DLD1 (cell line): ENCODE results near the gene PPP2R5C.
"Not testable (repeated sequence)": the region's sequence is repeated elsewhere in the genome, so short reads cannot be mapped to it uniquely, and the experiment has no call there.

Source experiments
- in situ Hi-C: cut with HindIII; loops from 2 replicates; pipeline ENCODE4 v1.10.0; 2017; ENCODE audit warnings: low sequenced_read_pairs

The PPP2R5C gene

DNA sequence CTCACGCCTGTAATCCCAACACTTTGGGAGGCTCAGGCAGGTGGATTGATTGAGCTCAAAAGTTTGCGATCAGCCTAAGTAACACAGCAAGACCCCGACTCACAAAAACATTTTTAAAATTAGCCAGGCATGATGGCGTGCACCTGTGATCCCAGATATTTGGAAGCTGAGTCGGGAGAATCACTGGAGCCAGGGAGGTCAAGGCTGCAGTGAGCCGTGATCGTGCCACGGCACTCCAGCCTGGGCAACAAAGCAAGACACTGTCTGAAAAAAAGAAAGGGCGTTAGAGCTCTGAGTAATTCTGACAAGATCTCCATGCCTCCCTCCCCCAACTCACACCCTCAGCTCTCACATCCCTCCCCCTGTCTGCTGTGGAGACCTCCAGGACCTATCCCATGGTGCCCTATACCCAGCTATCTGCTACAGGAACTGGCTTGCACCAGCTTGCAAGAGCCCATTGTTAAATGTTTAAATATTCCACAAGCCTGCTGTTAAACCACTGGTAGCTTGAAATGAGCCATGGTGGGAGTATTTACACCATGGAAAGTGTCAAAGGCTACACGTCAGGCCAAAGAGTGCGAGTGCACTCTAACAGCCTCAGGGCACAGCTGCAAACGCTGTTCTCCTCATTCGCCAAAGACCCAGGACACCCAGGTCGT lies 35.1 kb upstream of the PPP2R5C start:
- in situ Hi-C loops = no loop called here

DNA sequence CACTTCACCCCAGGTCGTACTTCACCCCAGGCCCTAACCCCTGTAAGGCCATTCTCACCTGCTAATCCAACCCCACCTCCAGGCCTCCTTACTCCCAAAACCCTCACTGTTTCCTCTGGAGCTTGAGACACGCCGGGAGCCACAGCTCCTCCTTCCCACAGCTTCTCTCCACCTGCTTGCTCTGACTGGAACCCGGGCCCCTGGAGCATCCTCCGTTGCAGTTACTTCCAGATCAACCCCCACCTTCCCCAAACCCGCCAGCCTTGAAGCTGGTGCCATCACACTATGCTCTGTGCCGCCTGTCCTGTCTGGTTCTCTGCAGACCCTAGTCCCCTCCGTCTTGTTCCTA lies 34.6 kb upstream of the PPP2R5C start:
- in situ Hi-C loops = no loop called here

DNA sequence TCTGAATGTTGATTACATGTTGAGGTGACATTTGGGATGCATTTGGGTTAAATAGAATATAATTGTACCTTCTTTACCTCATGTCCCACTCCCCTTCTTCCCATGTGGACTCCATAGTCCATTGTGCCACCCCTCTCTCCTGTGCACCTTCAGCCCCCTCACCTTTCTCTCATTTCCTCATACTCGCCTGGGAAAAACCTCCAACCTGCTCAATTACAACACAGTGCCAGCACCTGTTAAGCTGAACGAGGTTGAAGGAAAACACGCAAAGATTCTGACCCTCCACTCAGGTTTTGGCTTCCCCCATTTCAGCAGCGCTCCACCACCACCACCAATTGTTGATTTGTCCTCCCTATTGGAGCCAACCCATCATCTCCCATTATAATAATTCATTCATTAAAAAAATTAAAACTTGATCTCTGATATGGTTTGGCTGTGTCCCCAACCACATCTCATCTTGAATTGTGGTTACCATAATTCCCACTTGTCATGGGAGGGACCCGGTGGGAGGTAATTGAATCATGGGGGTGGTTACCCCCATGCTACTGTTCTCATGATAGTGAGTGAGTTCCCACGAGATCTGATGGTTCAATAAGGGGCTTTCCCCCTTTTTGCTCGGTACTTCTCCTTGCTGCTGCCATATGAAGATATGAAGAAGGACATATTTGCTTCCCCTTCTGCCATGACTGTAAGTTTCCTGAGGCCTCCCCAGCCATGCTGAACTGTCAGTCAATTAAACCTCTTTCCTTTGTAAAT lies 33.7 kb upstream of the PPP2R5C start:
- in situ Hi-C loops = no loop called here

DNA sequence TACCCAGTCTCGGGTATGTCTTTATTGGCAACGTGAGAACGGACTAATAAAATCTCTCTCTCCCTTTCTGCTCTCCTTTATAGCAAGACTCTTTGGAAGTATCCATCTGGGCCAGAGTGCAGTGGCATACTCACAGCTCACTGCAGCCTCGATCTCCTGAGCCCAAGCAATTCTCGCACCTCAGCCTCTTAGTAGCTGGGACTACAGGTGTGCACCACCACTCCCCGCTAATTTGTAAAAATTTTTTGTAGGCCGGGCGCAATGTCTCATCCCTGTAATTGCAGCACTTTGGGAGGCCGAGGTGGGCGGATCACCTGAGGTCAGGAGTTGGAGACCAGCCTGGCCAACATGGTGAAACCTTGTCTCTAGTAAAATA lies 33.2 kb upstream of the PPP2R5C start:
- in situ Hi-C loops = no loop called here

DNA sequence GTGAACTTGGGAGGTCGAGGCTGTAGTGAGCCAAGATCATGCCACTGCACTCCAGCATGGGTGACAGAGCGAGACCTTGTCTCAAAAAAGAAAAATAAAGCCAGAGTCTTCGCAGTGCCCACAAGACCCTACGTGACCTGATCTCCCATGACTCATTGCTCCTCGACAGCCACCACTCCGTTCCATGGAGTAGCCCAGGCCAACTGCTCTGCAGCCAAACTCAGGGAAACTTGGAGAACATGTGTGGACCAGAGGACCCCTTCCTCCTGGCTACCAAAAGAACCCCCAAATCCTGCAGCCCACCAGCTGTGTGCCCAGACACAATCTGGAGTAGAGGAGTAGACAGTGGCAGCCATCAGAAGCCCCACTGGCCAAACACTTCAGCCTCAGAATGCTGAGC lies 32.1 kb upstream of the PPP2R5C start:
- in situ Hi-C loops = no loop called here

DNA sequence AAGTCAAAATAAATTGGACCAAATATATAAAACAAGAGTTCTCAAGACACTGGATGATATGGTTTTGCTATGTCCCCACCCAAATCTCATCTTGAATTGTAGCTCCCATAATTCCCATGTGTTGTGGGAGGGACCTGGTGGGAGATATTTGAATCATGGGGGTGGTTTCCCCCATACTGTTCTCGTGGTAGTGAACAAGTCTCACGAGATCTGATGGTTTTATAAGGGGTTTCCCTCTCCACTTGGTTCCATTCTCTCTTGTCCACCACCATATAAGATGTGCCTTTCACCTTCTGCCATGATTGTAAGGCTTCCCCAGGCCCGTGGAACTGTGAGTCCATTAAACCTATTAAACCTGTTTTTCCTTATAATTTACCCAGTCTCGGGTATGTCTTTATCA lies 31.4 kb upstream of the PPP2R5C start:
- in situ Hi-C loops = not testable (repeated sequence)

DNA sequence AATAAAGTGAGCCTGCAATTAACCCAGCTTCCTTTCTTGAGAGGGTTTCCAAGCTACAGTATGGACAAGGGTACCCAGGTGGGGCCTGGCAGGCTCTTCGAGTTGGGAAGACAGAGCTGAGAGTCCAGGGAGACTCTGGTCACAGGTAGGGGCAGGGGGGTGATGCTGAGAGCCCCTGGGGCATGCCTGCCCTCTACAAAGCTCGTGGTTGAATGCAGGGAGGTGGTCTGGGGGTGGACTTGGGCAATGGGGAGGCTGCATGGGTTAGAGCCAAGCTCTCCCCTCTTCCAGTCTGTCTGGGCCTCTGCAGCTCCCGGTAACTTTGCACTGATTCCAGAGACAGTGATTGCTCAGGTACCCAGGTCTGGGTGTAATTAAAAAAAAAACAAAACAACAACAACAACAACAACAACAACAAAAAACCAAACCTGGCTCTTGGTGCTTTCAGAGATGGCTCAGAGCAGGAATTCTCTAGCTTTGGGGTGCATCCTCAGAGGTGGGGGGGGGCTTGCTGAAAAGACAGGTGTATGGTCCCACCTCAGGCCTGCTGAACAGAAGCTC lies 30.8 kb upstream of the PPP2R5C start:
- in situ Hi-C loops = no loop called here

DNA sequence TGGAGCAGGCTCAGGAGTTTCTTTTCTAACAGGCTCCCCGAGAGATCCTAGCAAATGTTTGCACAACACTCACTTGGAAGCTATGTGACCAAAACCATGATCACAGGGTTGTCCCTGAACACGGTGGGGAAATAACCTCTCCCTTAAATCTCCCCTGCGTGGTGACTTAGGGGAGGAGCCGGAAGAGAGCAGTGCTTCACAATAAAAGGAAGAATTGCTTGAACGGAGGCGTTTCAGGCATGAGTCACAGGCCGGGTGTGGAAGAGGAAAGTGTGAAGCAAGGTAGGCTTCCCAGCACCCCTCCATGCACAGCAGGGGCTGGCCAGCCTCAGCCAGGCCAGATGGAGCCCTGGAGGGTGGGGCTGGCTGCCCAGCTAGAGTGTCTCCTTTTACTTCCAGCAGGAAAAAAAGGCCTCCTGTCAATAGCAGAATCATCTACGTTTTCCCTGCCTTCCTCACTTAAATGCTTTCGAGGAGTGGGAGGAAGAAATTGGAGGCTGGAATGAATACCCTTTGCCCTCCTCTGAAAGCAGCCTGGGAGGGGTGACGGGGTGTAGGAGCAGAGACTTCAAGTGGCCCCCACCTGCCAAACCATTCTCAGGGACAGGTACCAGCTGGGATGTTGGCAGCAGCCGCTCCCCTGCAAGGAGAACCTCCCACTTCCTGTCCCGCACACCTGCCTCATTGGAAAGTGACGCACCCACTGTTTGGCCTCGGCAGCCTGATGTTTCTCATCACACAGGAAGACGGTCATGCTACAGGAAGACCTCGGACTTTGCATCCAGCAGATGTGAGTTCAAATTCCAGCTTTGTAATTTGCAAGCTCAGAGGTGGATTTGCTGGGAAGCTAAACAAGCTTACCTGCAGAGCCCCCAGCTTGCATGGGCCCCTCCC lies 30.1 kb upstream of the PPP2R5C start:
- in situ Hi-C loops = no loop called here

DNA sequence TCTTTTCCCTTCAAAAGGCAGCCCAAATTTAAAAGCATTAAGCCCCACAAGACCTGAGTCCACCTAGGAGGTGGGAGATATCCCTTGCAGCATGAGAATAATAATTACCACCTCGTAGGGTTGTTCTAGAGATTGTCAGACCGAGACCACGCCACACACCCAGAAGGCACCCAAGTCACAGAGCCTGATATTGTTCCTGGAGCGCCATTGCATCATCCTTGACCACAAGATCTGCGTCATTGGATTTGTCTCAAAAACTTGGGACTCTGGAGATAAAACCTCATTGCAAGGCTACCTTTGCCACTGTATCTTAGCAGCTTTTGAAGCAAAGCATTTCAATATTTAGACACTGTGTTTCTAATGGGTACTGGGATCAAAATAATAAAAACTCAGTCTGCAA lies 29.4 kb upstream of the PPP2R5C start:
- in situ Hi-C loops = no loop called here

DNA sequence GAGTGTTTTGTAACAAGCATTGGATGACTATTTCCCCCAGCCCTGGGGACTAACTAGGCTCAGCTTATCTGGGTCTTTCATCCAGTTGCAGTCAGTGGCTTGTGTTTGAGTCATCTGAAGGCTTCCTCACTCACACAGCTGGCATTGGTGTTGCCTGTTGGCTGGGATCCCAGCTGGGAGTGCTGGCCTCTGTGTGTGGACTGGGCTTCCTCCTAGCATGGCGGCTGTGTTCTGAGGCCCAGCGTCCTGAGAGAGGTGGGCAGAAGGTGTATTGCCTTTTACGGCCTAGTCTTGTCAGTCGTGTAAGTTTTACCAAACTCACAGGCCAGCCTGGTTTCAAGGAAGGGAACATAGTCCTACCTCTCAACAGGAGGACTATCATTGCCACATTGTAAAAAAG lies 28.3 kb upstream of the PPP2R5C start:
- in situ Hi-C loops = no loop called here

DNA sequence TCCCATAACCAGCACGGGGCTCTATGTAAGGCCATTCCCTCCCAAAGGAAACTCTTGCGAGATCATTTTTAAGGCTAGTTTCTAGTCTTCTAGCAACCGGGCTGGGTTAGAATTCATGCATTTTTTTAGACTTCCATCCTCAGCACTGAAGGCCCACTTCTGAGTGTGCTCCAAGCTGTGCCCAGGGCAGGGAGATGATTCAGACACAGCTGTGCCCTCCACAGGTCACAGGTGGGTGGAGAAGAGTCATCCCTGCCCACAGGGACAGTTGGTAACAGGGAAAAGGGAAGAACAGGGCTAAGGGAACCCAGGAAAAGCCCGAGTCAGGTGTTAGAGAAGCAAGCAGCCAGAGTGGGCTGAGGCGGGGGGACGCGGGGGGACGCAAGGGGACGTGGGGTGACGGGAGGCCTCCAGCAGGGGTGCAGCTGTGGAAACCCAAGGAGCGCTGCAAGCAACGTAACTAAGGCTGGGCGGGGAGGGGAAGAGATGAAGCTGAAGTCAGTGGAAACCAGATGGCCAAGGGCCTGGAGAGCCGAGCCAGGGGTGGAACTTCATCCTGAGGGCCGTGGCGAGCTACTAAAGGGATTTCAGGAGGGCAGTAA lies 27.2 kb upstream of the PPP2R5C start:
- in situ Hi-C loops = no loop called here

DNA sequence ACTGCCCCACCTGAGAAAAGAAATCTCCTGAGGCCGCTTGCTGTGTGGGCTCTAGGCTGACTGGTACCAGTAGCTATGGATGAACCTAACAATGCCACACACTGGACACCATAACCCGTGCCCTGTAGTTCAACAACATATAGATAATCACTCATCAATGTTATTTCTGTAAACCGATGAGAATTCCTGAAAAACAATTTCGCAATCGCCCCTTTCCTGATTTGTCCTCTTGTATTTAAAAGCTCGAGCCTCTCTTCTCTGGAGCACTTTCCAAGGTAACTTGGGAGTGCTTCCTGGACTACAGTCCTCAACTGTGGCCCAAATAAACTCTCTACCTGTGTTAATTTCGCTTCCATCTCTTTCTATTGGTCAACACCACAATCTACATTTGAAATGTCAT lies 26.1 kb upstream of the PPP2R5C start:
- in situ Hi-C loops = no loop called here

DNA sequence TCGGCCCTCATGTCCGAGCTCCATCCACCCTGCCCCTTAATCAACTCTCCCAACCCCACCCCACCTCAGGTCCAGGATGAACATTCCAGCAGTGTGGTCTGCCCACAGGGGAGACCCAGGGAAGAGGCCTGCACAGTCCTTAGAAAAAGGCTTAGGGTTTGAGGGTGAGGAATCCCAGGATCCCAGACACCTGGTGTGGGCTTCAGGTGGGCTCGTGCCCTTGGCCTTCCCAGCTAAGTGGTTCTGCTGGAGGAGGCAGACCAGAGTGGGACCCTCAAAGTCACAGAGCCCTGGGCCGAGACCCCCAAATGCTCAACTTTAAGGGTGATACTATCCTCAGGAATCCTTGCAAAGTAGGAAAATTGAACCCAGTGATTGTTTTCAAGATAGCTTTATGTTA lies 25.4 kb upstream of the PPP2R5C start:
- in situ Hi-C loops = no loop called here

DNA sequence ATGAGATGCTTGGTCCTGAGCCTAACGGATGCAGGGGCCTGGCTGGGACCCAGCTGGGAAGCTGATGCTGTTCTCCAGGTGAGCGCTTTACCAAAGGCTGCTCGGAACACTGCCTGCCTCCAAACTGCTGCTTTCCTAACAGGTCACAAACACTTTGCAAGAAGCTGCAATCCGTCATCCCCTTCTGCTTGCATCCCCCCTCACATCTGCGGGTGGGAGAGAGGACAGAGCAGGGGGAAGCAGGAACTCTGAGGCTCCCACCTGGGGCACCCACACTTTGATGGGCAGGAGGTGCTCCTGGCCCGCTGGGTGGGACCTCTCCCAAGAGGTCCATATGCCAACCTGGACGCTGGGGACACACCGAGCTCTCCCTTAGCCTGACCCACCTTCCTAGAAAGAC lies 24.9 kb upstream of the PPP2R5C start:
- in situ Hi-C loops = no loop called here

DNA sequence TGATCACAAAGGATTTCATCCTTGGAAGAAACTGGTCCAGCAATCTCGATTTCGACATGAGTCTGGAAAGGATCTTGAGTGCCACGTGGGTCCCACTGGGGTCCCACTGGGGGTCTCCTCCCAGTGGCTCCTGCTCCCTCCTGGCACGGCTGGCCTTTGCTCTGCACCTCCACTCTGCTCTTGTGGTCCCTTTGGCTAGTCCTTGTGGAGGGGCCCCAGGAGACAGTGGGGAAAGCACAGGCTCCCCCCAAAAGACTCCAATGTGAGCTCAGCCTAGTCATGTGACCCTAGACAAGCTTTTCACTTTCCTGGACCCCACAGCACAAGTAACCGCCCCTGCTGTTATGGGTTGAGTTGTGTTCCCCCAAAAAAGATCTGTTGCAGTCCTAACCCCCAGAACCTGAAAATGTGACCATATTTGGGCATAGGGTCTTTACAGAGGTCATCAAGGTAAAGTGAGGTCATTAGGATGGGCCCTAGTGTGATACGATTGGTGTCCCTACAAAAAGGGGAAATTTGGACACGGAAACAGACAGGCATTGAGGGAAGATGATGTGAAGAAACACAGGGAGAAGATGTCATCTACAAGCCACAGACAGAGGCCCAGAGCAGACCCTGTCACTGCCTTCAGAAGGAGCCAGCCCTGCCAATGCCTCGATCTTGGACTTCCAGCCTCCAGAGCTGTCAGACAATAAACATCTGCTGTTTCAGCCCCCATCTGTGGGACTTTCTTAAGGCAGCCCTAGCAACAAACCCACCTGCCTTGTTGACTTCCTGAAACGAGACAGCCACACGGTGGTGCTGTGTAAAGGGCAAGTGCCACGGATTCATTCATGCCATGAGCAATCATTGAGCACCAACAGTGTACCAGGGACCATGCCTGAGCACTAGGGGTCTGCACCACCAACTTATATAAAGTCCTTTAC lies 23.8 kb upstream of the PPP2R5C start:
- in situ Hi-C loops = no loop called here

DNA sequence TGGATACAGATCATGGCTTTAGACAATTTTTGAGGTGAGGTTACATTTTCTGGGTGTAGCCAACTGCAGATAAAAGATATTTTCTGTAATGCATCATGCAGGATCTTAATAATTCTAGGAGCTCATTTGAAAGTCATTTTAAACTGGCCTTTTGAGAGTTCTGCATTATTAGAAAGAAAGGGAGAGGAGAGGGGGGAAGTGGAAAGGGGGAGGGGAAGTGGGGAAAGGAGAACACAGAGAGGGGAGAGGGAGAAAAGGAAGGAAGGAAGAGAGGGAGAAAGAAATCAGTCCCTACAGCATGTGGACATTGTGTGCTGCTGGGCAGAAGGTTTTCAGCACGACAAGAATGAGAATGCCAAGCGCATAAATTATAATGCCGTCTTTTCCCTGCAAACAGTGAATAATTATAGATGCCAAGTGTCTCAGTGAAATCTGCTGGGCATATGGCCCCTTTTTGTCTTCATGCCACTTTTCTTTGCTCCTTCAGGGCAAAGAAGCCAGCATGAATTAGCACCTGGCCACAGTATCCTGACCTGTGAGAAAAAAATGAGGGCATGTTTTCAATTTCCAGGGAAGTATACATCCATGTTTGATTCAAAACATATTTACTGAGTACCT lies 22.7 kb upstream of the PPP2R5C start:
- in situ Hi-C loops = no loop called here

DNA sequence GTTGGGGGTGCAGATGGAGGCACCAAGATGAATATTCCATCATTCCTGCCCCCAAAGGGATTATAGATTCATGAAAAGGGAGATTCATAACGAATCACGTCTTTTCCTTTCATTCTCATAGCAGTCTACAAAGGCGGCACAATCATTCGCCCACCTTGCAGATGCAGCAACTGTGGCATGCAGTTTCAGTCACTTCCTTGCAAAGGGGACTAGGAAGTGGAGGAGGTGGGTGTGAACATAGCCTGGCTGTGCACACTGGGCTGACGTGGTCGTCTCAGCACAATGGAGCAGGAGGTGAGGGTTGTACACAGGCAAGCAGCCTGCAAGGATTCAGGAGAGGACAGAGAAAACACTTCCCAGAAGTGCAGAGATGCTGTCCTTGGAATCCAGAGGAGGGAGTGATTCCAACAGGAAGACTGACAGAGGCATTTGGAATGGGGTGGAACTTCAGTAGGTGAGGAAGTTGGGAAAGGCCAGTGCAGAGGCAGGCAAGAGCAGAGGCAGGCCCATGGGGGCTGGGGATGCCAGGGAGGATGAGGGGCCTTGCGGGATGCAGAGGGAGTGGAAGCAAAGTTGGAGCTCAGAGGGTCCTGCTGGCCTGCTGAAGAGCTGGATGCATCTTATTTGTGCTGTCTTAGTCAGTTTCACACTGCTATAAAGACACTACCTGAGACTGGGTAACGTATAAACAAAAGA lies 21.9 kb upstream of the PPP2R5C start:
- in situ Hi-C loops = no loop called here

DNA sequence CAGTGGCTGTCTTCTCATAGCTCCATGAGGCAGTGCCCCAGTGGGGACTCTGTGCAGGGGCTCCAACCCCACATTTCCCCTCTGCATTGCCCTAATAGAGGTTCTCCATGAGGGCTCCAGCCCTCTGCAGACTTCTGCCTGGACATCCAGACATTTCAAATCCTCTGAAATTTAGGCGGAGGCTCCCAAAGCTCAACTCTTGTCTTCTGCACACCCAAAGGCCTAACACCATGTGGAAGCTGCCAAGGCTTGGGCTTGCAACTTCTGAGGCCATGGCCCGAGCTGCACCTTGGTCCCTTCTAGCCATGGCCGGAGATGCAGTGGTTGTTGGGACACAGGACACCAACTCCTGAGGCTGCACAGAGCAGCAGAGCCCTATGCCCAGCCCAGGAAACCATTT lies 20.5 kb upstream of the PPP2R5C start:
- in situ Hi-C loops = no loop called here

DNA sequence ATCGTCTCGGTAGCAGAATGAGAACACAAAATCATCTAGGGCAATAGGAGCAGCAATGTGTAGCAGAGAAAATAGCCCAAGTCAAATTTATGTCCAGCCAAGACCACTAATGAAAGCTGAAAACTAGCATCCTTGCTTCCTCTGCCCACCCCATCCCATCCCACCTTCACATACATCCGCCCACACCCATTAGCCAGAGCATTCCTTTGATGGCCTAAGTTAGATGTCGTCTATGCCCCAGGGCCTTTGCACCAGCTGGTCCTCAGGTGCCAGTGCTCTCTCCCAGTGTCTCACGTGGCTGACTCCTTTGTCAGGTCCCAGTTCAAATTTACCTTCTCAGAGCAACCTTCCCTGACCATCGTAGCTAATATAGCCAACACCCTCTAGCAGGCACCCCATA lies 17.8 kb upstream of the PPP2R5C start:
- in situ Hi-C loops = no loop called here
